GM21367 (cell line): Measurements from ENCODE around the gene FARSB.
"Not testable (repeated sequence)": the region's sequence is repeated elsewhere in the genome, so short reads cannot be mapped to it uniquely, and the experiment has no call there.

ENCODE experiments used
- ATAC-seq: cut with Tn5 transposase; IDR thresholded peaks from one replicate; pipeline ENCODE4 v1.9.1; 2021; ENCODE audit not compliant: unreplicated experiment

The FARSB gene

DNA sequence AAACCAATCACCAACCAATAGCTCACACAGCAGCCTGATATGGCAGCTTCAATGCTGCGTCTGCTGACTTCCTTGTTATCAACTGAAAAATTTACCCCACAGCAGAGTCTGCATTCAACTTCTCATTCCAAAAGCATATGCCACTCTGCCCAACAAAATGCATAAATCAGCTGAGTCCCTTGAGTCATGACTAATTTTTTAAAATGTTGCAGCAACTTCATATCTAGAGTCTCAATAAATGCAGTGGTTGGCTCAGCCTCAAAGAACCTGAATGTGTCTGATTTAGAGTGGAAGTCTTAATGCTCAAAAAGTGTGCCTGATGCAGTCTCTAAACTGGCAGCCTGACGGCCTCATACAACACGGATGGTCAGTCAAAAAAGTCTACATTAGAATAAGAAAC, 46.5 kb downstream of the FARSB start:
- no peak for ATAC-seq

DNA sequence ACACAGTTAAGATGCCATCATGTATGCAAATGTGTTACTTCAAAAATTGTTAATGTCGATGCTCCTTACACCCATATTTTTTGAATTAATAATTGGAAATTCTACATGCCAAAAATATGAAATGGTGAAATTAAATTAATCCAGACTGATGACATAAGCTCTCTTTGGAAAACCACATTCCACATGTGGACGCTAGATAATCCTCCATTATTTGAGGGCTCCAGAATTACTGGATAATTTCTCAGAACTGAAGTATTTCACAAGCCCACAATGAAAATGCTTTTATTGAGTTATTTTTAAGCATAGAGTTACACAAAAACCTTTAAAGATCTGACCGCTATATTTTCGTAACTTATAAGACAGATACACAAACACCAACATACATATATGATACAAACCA, 47.8 kb downstream of the FARSB start:
- ATAC-seq, result no peak

DNA sequence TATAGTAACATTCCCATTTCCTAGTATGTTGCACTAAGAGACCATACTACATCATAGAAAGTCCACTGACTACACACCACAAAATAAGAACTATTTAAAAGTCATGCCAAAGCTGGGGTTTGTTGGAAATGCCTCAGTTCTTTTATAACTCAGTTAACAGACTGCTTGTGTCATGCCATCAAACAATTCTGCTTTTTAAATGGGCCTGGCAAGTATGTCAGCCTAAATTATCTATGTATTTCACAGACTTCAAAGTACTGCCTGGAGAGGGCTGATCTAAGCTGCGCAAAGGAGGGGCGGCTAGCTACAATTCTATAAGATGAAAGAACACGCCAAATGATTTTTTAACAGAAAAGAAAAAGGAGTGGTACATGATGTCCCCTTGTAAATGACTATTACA, 49.6 kb downstream of the FARSB start:
- no peak for ATAC-seq

DNA sequence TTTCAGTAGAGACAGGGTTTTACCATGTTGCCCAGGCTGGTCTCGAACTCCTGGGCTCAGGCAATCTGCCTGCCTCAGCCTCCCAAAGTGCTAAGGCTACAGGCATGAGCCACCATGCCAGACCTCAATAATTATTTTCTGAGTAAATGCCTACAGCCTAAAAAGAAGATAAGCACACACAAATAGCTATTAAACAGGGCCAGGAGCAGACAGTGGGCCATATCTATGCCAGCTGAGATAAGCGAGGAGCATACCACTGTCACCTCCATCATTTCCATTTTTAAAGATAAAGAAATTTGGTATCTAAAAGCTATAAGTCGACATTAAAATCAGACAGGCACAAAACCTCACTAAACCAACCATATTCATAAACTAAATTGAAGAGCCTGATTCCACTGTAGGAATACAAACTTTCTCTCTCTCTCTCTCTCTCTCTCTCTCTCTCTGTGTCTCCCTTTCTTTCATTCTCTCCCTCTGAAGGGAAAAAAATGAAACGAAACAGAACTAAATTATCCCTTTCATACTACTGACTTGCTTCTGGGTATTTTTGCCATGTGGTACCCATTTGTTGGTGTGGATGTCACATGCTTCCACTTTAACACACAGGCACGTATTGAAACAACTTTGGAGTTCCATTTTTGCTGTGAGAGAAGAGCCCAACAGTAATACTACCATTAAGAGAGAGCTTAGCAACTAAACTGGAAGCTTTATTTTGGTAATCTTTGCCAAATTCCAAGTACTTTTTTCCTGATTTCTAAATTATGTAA, 51.0 kb downstream of the FARSB start:
- no peak for ATAC-seq

DNA sequence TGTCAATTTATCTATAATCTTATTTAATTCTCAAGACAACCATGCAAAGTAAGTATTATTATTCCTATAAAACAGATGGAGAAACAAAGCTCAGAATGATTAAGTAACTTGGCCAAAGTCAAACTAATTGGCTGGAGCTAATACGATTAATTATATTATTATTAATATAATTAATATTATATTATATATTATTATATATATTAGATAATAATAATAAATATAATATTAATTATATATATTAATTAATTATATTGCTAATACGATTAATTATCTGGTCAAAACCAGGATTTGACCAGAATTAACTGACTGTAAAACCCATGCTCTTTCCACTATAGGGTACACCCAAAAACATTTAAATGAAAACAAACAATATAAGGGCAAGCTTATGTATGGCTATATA, 52.4 kb downstream of the FARSB start:
- ATAC-seq, result no peak

DNA sequence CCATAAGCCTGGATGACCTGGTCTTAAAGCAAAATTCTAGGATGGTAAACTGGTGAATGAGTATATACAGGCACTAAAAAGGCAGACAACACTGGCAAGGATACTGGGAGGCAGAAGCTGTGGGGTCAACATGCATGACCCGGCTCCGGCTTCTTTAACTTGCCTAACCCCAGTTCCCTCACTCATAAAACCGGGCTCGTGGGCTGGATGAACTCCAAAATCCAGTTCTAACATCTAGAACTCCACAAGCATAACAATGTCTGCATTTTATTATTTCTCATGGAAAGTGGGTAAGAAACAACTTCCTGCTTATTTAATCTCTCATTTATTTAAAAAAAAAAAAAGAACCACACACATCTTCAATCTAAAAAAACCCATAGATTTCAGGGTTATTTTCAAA, 57.3 kb downstream of the FARSB start:
- ATAC-seq, result no peak

DNA sequence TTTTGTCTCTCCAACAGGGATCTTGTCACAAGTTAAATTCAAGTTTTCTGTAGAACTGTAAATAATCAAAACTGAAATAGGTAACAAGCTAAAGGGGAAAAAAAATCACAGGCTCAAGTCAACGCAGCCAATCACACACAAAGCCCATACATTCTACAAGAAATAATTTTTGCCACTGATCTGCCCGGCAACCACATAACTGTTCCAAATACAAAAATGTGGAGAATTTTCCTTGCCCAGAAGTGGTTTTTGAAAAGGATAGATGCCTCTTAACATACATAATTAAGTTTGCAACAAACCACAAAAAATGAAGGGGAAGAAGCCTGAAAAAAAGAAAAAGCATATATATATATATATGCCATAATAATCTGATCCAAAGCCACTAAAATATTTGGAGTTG, 60.3 kb downstream of the FARSB start:
- ATAC-seq, result no peak

DNA sequence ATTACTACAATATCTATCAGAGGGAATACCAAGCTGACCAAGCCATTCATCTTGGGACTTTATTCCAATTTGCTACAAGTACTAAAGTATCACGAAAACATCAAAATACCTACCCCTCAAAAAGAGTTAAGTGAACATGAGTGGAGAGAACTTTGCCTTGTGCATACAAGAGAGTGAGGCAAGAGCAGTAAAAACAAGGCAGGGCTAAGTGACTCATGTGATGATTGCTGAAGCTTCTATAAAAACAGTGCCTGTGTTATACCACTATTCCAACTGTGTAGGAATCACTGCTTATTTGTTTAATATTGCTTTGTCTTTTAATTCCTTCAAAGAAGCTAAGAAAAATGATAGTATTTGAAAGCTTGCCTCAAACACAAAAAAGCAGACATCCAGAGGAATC, 61.2 kb downstream of the FARSB start:
- no peak for ATAC-seq

DNA sequence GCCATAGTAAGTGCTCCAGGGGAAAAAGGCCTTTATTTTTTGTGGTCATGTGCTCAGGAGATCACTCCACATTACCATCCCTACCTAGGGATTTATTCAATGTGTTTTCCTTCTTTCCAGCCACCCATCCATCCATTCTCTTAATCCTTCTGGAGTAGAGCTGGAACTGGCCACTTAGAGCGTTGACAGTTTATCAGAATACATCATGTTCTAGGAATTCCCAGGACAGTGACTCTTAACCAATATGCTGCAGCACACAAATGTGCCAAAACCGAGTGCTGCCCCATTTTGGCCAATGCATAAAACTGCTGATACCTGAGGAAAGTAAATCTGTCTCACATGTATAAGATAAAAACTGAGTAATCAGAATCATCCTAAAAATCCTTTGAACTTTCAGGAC, 63.7 kb downstream of the FARSB start:
- no peak for ATAC-seq

DNA sequence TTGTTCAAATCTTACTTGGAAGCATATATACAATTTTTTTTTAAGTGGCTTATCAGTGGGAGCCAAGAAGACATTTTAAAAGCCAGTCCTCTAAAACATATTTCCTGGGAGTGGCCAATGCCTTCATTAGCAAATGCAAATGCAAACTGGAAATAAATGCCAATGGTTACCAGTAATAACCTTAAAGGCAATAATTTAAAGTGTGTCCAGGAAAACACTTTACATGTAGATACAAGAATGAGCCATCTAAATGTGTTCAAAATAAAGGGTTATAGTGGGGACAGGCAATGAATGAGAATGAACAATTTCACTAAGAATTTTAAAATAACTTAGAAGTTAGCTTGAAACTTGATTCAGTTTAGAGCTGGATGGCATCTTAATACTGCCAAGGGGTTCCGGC, 64.2 kb downstream of the FARSB start:
- ATAC-seq, result no peak

DNA sequence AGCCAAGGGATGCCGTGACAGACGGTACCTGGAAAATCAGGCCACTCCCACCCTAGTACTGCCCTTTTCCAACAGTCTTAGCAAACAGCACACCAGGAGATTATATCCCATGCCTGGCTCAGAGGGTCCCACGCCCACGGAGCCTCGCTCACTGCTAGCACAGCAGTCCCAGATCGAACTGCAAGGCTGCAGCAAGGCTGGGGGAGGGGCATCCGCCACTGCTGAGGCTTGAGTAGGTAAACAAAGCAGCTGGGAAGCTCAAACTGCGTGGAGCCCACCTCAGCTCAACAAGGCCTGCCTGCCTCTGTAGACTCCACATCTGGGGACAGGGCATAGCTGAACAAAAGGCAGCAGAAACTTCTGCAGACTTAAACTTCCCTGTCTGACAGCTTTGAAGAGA, 71.3 kb downstream of the FARSB start:
- ATAC-seq, result not testable (repeated sequence)

DNA sequence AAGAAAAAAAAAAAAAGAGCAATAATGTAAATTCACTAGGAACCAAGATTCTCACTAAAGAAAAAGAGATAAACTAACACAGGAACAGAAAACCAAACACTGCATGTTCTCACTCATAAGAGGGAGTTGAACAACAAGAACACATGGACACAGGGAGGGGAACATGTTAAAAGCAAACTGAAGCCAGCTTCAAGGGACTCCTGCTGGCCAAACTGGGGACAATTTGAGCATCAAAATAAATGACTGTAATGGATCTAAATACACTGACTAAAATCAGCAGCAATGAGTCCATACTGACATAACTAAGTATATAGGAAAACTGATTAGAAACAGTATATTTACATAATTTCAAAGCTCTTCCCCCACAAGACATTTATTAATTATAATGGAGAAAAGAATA, 73.0 kb downstream of the FARSB start:
- no peak for ATAC-seq

DNA sequence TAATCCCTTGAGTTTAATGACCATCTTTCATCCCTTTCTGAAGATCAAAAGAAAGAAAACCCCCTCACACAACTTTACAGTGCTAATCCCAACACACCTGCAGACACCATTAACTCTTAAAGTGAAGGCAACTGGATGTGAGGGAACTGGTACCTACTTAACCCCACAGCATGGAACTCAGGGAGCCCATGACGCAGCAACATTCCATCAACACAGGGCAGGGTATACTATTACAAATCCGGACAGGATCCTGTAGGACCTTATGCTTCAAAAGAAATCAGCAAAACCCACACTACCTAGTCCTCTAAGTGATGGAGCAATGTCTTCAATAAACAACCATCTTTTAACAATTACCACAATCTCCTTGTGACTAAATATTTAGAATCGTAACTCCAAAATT, 78.6 kb downstream of the FARSB start:
- no peak for ATAC-seq

DNA sequence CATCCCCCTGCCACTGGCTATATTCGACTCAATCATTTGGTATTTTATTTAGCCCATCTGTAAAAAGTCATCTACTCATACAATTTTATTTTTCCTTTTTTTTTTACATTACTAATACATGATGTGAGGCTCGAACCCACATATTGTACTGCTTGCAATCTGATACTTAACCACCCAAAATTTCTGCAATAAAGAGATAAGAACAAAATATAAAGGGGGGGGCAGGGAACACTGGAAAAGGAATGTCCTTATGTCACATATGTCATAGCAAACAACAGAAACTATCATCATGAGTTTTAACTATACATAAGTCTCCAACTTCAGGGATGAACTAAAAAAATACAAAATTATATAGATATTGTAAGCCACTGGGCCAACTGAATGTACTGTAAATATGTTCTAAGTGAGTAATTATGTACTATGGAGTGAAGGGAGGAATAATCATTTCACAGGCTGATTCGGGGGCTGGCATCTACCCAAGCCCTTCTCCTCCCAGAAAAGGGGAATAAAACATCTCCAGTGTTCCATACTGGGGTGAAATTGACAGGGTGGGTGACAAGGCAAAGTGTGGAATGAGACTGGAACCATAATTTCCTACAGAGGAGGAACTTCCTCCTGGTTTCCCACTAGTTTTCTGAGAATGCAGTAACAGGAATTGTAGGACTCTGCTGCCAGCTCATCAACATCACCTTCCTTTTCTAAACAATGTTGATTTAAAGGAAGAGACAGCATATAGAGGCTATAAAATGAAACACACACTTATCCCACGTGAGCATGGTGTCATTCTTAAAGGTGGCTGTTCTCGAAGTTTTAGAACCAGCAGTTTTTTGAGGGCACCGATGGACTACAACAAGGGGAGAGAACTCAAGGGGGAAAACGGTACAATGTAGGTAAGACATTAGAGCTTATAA, 79.5 kb downstream of the FARSB start:
- no peak for ATAC-seq

DNA sequence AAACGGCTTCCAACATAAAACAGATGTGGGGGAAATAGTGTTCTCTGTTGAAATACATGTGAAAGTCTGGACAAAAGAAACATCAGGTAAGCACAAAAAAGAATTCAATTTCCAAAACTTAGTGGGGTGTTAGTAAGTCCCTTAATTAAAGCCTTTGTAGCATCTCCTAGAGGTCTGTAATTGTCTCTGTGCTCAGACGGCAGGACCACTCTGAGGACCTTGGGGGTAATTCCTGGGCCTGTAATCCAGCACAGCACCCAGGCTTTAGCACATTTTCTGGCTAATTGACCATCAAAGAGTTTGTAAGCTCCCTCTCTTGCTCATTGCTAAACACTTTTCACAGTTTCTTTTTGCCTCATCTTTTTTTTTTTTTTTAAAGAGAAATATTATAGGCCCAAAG, 80.3 kb downstream of the FARSB start:
- ATAC-seq, result no peak

DNA sequence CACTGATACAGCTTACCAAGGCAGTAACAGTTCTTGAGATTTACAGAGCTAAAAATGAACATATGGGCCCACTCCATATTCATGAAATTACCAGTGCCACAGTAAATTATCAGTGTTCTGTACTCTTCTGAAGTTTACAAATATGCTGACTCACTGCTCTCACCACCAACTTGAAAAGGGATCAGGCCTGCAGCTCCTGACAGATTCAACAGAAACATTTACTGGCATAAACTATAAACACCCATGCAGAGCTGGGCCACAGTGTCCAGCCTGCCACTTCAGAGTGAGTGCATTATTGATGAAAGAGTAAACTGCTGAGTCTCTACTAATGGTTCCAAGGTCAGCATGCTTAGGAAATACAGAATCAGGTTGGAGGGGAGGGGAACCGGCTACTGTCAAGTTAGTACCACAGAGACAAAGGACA, 83.1 kb downstream of the FARSB start:
- ATAC-seq, result no peak

DNA sequence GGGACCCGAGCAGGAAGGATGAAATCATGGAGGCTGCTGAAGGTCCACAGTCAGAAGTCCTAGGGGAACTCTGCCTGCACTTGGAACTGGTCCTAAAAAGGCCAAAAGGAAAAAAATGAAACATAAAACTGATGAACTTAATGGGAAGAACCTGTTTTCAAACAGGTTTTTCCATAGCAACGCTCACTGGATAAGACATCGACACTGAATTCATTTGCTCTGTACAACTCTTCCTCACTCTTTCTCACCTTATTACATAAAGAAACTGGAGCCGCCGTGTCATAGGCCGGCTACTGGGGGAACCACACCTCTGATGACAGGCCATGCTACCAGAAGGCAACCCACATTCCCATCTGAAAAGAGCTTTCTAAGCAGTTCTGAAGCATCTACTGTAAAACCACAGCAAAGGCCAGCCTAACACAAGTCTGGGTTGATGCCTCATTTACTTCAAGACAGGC, 83.6 kb downstream of the FARSB start:
- no peak for ATAC-seq

DNA sequence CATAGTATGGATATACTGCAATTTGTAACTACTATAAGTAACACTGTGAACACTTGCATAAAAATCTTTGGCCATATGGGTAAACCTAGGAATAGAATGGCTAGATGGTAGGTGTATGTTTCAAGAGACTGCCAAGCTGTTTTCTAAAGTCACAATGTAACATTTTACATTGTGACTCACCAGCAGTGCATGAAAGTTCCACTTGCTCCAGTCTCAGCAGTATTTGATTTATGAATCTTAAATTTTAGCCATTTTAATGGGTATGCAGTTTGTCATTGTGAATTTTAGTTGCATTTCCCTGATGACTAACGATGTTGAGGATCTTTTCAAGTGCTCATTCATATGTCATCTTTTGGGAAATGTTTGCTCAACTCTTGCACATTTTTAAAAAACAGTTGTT, 86.1 kb downstream of the FARSB start:
- ATAC-seq, result no peak

DNA sequence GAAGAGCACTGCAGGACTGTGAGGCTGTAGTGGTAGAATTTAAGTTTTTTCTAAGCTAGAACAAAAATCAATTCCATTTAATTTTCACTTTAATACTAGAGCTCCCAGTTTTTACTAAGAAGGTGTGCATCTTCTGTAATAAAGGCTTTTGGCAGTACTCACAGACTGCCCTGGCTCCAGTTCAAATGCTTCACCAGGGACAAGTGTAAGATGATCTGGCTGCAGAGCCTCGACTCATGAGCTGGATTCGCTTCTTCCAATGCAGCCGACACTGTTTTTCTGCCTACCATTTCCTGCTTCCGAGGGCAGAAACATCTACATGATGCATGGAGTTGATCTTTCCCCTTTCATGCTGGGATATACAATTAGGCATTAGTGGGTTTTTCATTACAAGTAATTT, 87.0 kb downstream of the FARSB start:
- no peak for ATAC-seq

DNA sequence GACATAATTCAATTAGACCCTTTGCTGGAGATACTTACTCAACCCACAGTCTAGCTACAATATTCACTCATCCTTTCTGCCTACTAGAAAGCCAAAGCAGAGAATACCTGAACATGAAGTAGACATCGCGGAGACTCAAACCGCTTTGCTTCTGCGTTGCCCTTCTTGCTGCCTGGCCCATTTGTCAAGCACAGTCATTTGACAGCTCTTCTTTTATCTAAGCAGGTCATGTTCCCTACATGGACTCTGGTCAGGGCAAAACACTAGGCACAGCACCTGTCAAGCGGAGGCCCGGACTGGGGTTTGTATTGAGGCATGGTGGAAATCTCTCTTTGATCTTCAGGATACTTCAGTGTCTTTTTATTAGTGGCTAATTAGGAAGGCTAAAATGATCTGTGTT, 89.7 kb downstream of the FARSB start:
- ATAC-seq, result no peak

DNA sequence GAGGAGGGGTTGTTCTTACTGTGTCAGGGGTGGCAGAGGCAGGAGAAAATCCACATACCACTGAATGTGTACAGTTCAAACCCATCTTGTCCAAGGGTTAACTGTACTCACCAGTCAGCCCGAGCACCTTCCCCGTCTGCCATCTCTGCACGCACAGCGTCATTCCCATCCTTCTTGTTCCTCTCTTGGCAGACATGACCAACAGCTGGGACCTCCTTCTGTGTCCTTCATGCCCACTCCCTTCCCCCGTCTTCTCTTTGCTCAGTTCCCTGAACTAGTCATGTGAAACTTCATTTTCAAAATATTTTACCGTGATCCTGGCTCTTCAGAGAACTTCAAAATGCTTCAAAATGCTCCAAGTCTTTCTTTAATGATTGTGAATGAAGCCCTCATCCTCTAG, 92.0 kb downstream of the FARSB start:
- ATAC-seq, result no peak

DNA sequence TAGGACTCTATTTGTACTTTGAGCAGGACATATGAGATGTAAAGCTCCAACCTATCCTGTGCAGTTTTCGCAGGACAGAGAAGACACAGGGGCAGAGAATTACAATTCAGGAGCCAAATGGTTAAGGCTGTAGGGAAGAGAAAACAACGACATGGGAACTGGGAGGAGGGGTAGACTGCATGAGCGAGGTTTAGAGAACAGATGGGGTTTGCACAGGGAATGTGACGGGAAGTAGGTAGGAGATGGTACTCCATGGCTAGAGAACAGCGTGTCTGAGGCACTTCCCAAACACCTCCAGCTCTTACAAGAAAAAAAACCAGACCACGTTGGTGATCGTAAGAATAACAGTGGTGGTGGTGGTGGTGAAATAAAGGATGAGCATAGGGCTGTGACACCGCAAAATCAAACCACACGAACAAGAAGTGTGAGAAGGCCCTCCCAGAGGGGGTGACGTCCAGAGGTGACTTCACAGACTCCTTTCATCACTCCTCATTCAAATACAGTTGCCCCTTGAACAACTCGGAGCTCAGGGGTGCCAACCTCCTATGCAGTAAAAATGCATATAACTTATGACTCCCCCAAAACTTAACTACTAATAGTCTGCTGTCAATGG, 92.7 kb downstream of the FARSB start:
- ATAC-seq, result no peak
